ENCODE results near the gene TSPAN31. TPM values are rescaled to one million over a fixed set of nuclear protein-coding genes. Genes with fewer than 3 reads are reported as not detected.
"Not testable (repeated sequence)": the region's sequence is repeated elsewhere in the genome, so short reads cannot be mapped to it uniquely, and the experiment has no call there.

TSPAN31 gene
- total RNA-seq, 4 donors from 2014 or later: 29.8 to 54.7 (median 36.8) TPM

- no peaks in the 10 kb centered on the region for H3K9me3 ChIP-seq
- H3K27ac ChIP-seq: no peak overlapping the region
- H3K4me1 ChIP-seq: no peaks in the 10 kb centered on the region
- peaks cover 31% of the 10 kb centered on the region for H3K36me3 ChIP-seq
- H3K27me3 ChIP-seq: no peaks in the 10 kb centered on the region
- no peak for TF ChIP-seq POLR2A (IDR thresholded peaks at IDR 0.05)
- TF ChIP-seq EP300 (IDR thresholded peaks at IDR 0.05): no peak
- no peak for TF ChIP-seq CTCF (IDR thresholded peaks at IDR 0.05)
- no peak for TF ChIP-seq POLR2AphosphoS5 (IDR thresholded peaks at IDR 0.05)
- H3K4me3 ChIP-seq: no peak overlapping the region
- DNase-seq (ENCODE audit: low spot score in 2 of 2): no peak
- 95% methylated on average over 2 of the region's 2 CpGs for WGBS
Observed at GRCh38 chr12:57708296-57708695, 36.5 kb upstream of the TSPAN31 start.

GRCh38 chr12:57712701-57713100, 32.1 kb upstream of the TSPAN31 start:
- peaks cover 50% of the 10 kb centered on the region for H3K36me3 ChIP-seq
- H3K27ac ChIP-seq: no peak overlapping the region
- H3K4me3 ChIP-seq: no peak overlapping the region
- H3K9me3 ChIP-seq: no peaks in the 10 kb centered on the region
- WGBS: 92% methylated on average over 3 of the region's 3 CpGs
- TF ChIP-seq CTCF (IDR thresholded peaks at IDR 0.05) (no peak), POLR2A (IDR thresholded peaks at IDR 0.05) (no peak), POLR2AphosphoS5 (IDR thresholded peaks at IDR 0.05) (no peak), EP300 (IDR thresholded peaks at IDR 0.05) (no peak)
- H3K27me3 ChIP-seq: no peaks in the 10 kb centered on the region
- no peaks in the 10 kb centered on the region for H3K4me1 ChIP-seq
- no peak for DNase-seq (ENCODE audit: low spot score in 2 of 2)

- H3K27ac ChIP-seq: no peak overlapping the region
- no peak for DNase-seq (ENCODE audit: low spot score in 2 of 2)
- H3K4me1 ChIP-seq: no peaks in the 10 kb centered on the region
- peaks cover 52% of the 10 kb centered on the region for H3K36me3 ChIP-seq
- WGBS: 90% methylated on average over 5 of the region's 5 CpGs
- no peak for TF ChIP-seq EP300 (IDR thresholded peaks at IDR 0.05)
- TF ChIP-seq POLR2A (IDR thresholded peaks at IDR 0.05): no peak
- no peak for TF ChIP-seq POLR2AphosphoS5 (IDR thresholded peaks at IDR 0.05)
- TF ChIP-seq CTCF (IDR thresholded peaks at IDR 0.05): no peak
- H3K9me3 ChIP-seq: no peaks in the 10 kb centered on the region
- no peak overlapping the region for H3K4me3 ChIP-seq
- H3K27me3 ChIP-seq: no peaks in the 10 kb centered on the region
Observed at GRCh38 chr12:57713209-57713608, 31.6 kb upstream of the TSPAN31 start.

- not testable (repeated sequence) for H3K4me3 ChIP-seq; H3K27ac ChIP-seq; H3K27me3 ChIP-seq; DNase-seq (ENCODE audit: low spot score in 2 of 2); H3K9me3 ChIP-seq; H3K4me1 ChIP-seq
- peaks cover 72% of the 10 kb centered on the region for H3K36me3 ChIP-seq
- 96% methylated on average over 6 of the region's 6 CpGs for WGBS
Observed at GRCh38 chr12:57715036-57715748, 29.6 kb upstream of the TSPAN31 start.

- peaks cover 78% of the 10 kb centered on the region for H3K36me3 ChIP-seq
- 95% methylated on average over 12 of the region's 12 CpGs for WGBS
- H3K27ac ChIP-seq: no peak overlapping the region
- no peak overlapping the region for H3K4me3 ChIP-seq
- TF ChIP-seq POLR2A (IDR thresholded peaks at IDR 0.05) (no peak), EP300 (IDR thresholded peaks at IDR 0.05) (no peak), POLR2AphosphoS5 (IDR thresholded peaks at IDR 0.05) (no peak), CTCF (IDR thresholded peaks at IDR 0.05) (no peak)
- H3K4me1 ChIP-seq: no peaks in the 10 kb centered on the region
- no peak for DNase-seq (ENCODE audit: low spot score in 2 of 2)
- H3K27me3 ChIP-seq: no peaks in the 10 kb centered on the region
- H3K9me3 ChIP-seq: no peaks in the 10 kb centered on the region
Observed at GRCh38 chr12:57715786-57716185, 29.1 kb upstream of the TSPAN31 start.

- WGBS: 87% methylated on average over 4 of the region's 4 CpGs
- DNase-seq (ENCODE audit: low spot score in 2 of 2): no peak
- no peak overlapping the region for H3K4me3 ChIP-seq
- H3K36me3 ChIP-seq: peaks cover 83% of the 10 kb centered on the region
- TF ChIP-seq CTCF (IDR thresholded peaks at IDR 0.05) (no peak), POLR2AphosphoS5 (IDR thresholded peaks at IDR 0.05) (no peak)
- no peaks in the 10 kb centered on the region for H3K4me1 ChIP-seq
- H3K9me3 ChIP-seq: no peaks in the 10 kb centered on the region
- no peak overlapping the region for H3K27ac ChIP-seq
- H3K27me3 ChIP-seq: no peaks in the 10 kb centered on the region
Observed at GRCh38 chr12:57716305-57716704, 28.5 kb upstream of the TSPAN31 start.

Measured in suprapubic skin (tissue), 4 donors.